NCI-H1436 treated with DMSO at 0.1 percent for 48 hours (cell line): Measurements from ENCODE around the gene KRT33B.
"Not testable (repeated sequence)": the region's sequence is repeated elsewhere in the genome, so short reads cannot be mapped to it uniquely, and the experiment has no call there.

ENCODE experiments used
- DNase-seq: peaks from one replicate; lab custom pipeline; 2025; lab: John Stamatoyannopoulos, UW

KRT33B gene

DNA sequence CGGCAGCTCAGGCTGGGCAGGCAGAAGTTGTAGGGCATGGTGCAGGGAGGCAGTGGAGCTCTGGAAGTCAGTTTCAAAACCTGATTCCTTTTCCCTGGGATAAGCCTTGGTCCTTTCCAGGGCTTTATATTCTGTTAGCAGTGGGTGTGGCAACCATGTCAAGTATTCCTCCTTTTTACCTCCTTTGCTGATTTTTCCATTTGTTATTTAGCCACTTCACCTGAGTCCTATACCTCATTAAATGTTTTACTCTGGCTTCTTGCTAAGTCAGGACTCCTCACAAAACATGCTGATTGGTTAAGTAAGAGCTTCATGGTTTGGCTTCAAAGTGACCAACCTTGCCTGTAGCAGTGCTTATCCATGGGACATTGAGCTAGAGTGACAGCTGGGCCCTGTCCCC lies at the start of gene KRT33B:
Gene KRT33B (minus strand): TSS at position 101 of the 400 bp plus-strand sequence. CDS start 63 bp downstream, at position 38.
- DNase-seq: no peak

DNA sequence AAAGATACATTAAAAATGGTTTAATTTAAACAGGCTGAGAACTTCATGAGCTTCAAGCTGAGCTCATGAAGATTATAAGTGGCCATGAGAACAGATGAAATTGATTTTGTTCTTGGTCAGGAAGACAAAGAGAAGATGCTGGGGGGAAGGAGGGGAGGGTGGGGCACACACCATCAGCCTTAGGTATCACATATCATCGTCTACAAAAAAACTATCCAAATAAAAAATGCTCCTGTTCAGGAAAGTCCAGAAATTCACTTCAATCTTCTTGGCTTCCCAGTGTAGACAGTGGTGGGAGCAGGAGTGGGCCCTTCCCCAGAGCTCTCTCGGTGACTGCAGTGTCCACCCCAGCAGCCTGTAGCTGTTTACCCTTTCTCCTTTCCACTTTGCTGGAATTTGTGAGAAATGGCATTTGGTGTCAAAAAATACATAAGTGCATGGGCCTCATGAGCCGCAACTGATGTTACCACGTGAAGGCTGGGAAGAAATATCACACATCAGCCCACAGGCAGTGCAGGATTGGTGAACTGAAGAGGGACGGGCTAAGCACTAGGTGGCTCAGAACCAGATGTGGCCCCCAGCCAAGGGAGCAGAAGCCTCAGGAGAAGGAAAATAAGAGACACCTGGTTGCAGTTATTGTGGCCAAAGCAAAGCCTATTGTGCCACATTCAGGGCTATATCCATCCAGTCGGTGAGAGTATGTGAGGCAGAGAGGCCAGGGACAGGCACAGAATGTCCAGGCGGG lies 48.7 kb upstream of the KRT33B start:
- DNase-seq: no peak

DNA sequence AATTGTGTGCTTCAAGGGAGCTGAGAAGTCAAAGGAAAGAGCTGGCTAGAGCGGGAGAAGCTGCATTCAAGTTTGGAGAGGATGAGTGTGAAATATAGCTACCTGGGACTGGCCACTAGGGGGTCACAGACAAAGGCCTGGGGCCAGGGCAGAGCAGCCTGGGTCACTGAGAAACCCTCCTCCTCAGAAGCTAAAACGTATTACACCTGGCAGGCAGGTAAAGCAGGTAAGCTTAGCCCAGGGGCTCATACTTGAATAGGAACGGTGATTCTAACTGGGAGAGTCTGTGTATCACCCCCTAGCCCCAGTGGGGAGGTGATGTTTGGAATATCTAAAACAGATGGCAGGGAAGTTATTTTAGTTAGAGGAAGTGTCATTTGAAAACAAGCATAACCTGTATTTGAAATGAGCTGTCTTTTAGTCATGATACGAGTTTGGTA lies 48.0 kb upstream of the KRT33B start:
- no peak for DNase-seq

DNA sequence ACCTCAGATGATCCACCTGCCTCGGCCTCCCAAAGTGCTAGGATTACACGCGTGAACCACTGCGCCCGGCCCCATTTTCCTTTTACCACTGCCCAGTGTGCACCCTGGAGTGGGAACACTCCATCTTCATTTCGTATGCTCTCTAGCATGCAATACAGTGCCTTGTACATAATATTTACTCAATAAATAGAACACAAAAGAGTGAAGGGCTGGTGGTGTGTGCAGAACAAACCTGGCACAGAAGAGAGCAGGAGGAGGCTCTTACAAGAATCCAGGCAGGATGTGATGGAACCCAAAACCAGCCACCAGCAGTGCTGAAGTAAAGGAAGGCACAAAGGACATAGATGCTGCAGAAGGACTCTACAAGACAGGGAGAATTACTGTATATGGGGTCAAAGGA lies 47.5 kb upstream of the KRT33B start:
- no peak for DNase-seq

DNA sequence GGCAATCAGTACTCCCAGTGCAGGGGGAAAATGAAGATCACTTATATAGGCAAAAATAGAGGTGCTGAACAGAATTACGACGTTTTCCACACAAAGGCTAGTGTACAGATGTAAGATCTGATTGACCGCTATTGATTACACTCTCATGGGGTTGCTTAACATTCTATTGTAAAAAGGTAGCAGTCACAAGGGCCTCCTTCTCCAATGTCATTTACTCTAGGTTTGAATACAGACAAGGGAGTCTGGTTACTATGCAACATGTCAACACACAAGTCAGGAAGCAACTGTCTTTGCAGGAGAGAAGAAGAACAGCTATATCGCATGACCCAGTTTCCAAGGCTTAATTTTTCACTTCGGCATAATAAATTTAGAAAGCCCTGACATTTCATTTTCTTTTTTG lies 46.9 kb upstream of the KRT33B start:
- DNase-seq: no peak

DNA sequence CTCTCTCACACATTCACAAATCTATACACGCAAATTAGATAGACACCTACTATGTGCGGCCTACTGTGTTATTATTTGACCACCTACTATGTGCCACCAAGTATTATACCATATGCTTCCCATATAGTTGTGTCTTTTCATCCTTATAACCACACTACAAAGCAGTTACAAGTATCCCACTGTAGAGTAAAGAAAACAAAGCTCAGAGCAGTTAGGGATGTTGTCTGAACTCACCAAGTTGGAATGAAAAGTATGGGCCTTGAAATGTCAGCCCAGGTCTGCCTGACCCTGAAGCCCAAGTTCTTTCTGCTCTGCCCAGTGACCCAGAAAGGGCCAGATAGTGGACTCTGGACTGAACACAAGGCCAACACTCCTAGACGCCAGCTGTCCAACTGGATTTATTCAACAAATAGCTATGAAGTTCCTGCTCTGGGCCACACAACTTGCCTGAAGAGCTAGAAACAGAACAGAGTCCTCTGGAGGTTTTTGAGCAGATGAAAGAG lies 46.3 kb upstream of the KRT33B start:
- DNase-seq: no peak

DNA sequence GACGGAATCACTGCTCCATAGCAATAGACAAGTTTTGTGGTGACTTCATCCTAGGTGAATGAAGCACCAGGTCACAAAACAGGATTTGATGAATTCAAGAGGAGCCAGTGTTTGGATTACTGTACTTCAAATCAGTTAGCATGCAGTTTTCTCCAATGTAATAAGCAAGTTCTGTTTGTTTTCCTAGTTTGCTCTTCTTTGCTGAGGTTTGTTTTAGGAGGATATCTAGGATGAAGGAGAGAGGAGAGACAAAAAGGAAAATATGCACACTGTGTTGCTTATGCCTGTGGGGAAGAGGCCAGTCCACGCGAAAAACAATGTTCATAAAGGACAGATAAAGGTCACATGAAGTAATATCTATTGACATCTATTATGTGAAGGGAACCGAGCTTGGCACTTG lies 45.8 kb upstream of the KRT33B start:
- DNase-seq: no peak

DNA sequence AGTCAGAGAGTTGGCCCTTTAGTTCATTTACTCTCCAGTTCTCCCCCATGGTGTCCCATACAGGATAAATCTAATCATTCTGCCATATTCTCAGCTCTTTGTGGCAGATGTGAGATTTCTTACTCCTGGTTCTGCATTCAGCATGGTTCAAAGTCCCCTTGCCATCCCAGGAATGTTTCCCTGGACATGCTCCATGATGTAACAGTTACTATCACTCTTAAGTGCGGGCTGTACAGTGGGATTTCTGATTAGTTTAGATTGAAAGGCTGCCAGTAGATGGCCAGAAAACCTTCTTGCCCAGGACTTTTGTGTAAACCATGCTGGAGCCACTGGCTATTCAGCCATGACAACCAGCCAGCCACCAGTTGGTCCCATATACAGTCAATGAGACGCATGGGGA lies 44.4 kb upstream of the KRT33B start:
- DNase-seq: no peak

DNA sequence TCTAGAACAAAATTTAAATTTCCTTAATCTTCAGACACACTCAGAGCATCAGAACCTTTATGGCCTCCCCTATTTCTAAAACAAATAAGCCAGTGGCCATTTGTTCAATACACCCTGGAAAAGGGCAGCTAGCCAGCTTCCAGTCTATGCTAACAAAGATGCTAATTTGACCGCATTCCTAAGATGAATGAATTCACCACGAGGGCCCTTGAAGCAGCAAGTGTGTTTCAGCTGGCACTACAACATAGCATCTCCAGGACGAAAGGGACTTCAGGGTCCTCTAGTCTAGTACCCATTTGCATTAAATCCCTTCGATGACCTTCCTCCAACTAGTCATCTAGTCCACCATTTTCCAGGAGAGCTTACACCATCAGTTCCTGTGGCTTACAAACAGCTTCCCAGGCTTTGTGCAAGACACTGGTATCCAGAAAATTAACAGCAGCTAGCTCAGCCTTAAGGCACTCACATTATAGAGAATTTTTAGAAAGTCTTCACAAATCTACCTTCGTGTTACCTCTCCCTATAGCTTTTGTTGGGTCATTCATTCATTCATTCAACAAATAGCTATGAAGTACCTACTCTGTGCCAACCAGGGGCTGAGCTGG lies 43.8 kb upstream of the KRT33B start:
- DNase-seq: no peak

DNA sequence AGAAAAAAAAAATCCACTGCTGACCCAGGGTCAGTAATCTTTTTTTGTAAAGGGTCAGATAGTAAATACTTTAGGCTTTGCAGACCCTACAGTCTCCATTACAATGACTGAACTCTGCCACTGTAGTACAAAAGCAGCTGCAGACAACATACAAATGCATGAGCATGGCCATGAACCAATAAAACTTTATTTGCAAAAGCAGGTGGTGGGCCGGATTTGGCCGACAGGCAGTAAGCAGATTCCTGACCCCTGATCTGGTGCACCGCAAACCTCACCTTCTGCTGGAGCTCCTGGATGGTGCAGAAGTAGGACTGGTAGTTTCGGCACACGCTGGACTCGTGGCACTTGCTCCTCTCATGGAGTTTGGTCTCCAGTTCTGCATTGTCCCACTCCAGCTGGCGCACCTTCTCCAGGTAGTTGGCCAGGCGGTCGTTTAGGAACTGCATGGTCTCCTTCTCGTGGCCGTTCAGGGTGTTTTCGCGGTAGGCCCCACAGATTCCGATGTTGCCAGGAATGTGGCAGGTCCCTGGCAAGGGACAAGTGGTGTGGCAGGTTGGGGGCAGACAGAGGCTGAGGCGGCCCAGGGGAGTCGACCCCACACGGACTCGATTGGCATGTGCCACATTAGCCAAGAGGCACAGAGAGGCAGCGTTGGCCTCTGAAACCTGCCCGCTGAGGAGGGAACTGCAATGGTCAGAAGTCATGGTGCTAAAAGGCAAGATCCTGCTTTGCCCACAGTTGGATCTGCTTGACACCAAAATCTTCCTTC lies 41.6 kb upstream of the KRT33B start:
- no peak for DNase-seq

DNA sequence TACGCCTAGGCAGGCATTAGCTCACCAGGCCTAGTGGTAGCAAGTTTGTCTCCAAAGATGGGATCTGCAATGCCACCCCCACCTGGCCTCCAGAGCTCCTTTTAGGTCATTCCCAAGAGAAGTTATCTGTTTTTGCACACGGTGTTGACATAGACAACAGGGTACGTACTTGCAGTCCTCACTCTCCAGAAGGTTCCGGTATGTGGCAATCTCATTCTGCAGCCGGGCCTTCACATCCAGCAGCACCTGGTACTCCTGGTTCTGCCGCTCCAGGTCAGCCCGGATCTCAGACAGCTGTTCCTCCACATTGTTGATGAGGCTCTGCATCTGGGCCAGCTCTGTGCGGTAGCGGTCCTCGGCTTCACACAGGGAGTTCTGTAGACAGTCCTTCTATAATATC lies 37.6 kb upstream of the KRT33B start:
- DNase-seq: no peak

DNA sequence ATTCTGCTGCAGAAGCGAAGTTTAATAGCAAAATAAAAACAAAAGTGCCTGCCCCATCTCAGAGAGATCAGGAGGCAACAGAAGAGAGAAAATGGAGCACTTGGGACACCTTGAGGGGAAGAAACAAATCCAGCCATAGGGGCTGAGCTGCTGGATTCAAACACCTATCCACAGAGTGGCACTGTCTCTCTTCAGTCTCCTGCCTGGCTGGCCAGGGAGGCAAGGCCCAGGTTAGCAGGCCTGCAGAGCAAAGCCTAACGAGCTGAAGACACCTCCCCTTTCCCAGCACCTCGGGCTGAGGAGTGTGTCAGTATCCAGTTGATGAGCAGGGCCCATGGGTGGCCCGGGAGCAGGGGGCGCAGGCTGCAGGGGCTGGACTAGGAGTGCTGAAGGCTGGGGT lies 36.6 kb upstream of the KRT33B start:
- no peak for DNase-seq

DNA sequence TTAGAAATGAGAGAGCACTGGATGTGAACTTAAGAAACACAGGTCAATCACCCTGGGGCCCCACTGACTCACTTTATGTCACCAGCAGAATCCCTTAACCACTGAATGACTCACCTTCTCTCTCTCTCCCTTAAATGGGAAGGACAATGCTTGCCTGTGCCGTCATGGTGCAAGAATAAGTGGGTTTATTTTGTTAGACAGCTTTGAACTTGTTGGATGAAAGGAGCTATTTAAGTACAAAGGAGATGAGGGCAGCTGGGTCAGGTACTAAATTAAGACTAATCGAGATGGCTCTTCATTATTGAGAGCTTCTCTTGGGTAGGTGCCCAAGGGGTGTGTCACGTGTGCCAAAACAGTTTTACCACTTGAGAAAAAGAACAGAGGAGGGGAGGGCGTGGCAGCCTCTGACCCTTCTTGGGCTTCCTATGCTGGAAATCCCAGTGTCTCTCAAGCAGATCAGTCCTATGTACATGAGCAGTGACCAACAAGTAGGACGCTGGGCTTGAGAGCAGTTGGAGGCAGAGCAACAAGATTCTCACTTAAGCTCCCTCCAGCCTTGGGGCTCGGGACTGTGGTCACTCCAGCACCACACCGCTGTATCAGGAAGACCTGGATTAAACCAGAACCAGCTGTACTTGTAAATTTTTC lies 34.5 kb upstream of the KRT33B start:
- no peak for DNase-seq

DNA sequence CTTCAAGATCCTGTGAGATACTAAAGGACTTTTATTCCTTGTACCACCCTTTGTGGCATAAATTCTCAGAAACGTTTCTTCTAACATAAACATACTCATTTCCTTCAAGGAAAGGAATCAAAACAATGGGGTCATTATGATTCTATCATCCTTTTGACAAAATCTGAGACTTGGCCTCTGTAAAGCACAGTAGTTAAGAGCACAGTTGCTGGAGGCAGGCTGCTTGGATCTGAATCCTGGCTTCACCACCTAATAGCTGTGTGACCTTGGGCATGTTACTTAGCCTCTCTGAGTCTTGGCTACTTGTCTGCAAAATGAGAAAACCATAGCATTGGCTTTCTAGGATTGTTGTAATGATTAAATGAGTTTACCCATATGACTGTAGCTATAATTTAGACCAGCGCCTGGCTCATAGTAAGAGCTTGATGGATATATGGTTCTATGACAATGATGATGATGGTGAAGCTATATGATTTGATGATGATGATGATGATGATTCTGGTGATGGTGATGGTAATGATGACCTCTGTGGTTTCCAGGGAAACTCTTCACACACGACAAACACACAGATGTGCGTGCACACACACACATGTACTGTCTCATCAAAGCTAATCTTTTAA lies 33.9 kb upstream of the KRT33B start:
- DNase-seq: no peak

DNA sequence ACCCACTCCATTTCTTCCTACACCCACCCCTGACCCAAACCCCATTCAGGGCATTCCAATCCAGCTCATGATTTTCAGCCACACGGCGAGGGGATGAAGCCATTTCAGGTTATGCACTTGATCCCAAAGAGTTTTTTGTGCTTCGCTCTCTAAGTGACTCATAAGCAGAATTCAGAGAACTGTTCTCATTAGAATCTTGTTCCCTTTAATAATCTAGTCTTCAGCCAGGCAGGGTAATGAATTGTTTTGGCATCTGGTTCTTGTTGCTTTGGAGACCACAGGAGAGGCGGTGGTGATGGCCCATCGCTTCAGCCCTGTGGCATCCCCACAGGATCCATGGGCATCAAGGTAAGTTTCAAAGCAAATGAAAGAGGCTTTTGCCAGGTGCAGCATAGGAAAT lies 32.5 kb upstream of the KRT33B start:
- DNase-seq: no peak

DNA sequence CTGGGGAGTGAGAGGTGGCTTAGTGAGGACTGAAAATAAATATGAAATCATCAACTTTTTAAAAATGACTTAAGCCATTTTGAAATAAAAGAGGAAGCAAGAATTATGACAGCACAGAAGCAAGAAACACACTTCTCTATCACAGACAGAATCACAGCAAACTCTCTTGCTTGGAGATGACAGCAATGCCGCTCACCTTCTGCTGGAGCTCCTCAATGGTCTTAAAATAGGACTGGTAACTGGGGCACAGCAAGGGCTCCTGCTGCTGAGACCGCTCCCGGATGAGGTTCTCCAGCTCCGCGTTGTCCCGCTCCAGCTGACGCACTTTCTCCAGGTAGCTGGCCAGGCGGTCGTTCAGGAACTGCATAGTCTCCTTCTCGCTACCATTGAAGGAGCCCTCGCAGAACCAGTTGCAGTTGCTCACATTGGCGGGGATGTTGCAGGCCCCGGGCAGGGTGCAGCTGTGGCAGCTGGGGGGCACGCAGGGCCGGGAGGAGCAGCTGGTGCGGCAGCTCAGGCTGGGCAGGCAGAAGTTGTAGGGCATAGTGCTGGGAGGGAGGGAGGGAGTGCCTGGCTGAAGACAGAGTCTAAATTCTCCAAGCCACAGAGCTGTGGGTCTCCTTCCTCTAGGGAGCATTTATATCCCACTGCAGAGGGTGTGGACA lies 27.5 kb upstream of the KRT33B start, which contains the start of gene KRT31:
Gene KRT31 (minus strand): TSS at position 613 of the 665 bp plus-strand sequence. CDS start 69 bp downstream, at position 544.
- no peak for DNase-seq

DNA sequence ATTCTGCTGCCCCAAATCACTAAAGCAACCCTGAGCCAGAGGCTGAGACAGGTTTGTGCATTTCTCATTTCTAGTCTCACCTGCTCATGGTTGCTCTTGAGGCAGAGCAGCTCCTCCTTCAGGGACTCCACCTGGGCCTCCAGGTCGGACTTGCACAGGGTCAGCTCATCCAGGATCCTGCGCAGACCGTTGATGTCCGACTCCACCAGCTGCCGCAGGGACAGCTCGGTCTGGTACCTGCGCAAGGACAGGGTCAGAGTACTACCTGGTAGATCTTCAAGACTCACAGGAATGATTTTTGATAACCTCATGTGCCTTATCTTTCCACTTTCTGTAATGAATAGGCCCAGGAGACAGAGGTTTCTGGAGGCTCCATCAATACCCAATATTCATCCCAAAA lies 26.7 kb upstream of the KRT33B start:
- DNase-seq: no peak

DNA sequence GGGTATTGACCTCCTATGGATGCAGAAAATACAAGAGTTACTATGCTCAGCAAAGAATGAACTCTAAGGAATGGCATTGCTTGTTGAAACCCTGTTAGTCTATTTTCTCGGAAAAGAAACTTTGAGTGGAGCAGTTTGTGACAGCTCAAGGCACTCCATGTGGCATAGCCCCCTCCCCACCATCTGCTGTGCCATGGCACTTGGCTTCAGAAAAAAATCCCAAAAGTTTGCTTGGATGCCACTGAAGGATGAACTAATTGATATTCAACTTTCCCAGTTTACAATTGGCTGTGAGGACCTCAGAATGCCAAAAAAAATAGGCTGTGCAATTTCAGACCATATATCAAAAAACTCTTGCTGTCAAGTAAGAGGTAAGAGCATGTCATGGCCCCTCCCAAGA lies 26.0 kb upstream of the KRT33B start:
- DNase-seq: no peak

DNA sequence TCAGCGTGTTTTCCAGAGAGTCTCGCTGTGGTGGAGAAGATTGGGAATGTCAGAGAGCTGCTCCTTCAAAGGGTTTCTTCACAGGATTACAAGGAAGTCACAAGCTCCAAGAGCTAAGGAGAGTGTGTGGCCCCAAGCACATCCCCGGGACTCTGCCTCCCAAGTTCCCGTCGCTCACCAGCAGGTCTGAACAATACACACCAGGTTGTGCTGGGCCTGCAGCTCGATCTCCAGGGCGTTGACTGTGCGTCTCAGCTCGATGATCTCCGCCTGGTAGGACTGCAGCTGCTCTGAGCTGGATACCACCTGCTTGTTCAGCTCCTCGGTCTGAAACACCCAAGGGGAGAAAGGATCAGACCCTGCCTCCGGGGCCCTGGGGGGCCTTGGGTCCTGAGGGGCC lies 25.4 kb upstream of the KRT33B start:
- DNase-seq: not testable (repeated sequence)

DNA sequence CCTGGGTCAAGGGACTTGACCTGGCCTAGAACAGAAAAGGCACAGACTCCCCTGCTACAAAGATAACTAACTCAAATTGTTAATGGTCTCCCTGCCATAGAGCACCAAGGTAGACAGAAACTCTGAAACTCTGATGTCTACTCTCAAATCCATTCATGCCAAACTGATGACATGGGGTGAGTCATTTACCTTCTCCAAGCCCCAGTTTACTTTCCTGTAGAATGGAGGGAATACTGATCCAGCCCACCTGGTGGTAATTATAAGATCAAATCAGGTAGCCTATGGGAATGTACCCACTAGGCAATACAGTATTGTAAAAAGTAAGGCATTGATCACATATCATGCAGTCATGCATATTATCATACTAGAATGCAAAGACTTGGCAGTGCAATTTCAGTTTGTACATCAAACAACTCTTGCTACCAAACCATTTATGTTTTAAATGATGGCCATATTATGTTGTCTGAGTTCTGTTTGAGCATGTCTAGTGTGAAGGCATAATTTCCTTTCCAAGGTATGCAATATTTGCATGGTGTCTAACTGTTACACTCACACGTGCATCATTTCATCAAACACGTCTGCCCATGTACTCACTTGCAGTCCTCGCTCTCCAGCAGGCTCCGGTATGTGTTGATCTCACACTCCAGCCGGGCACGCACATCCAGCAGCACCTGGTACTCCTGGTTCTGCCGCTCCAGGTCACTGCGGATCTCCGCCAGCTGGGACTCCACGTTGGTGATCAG lies 24.8 kb upstream of the KRT33B start:
- no peak for DNase-seq

DNA sequence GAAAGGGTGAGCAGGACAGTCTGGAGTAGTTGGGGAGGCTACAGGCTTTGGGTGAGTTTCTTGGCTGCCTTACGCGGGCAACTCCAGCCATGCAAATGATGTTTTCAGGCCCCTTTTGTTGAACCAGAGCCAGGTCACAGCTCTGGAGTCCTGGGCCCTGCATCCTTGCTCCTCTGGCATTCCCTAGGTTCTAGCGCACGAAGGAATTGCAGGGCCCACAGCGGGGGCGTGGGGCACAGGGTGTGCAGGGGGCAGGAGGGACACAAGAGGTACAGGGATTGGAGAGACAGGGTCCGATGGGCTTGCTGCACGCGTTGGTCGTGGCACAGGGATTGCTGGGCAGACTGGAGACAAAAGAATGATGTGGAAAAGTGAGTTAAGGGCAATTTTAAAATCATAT lies 24.2 kb upstream of the KRT33B start:
- DNase-seq: no peak
